Frontal cortex (tissue), 4 donors: ENCODE measurements around the gene SPATA19. TPM values are rescaled to one million over a fixed set of nuclear protein-coding genes. Genes with fewer than 3 reads are reported as not detected.

Experiments
- DNase-seq, 2 donors: peaks; one replicate each; pipeline ENCODE4 v3.0.0; 2012; ENCODE audit warnings: low spot score in 2 of 2
- FAIRE-seq: peaks from 2 replicates; lab custom pipeline; 2012; peaks lifted over from hg19 to GRCh38; lab: Jason Lieb, UNC
- total RNA-seq: library from RNA; depleted of rRNA; stranded (reverse); fragments of >200 nt; gene quantifications from one replicate; pipeline ENCODE4 v1.2.3, GENCODE V29; 2014
- donor health status: control.
- donor health status: control.
- donor health status: control.

Gene SPATA19
- total RNA-seq, 1 donor from 2014 or later: not detected

- FAIRE-seq (no peak), DNase-seq (no peak)
These were observed 50.2 kb downstream of the SPATA19 start for GRCh38 chr11:133795088-133795487.

GRCh38 chr11:133794205-133794604 lies 51.1 kb downstream of the SPATA19 start:
- DNase-seq (no peak), FAIRE-seq (no peak)

GRCh38 chr11:133793271-133794035 lies 51.9 kb downstream of the SPATA19 start:
- FAIRE-seq: no peak
- no peak for DNase-seq

GRCh38 chr11:133790995-133791394 lies 54.3 kb downstream of the SPATA19 start:
- DNase-seq (no peak), FAIRE-seq (no peak)

Other genes with a start within 250 kb of the SPATA19 start
- gene IGSF9B, start 111.5 kb upstream of the SPATA19 start, total RNA-seq: 6.9 TPM
- gene JAM3, start 223.6 kb upstream of the SPATA19 start, total RNA-seq: 39.5 TPM